K562 (cell line): ENCODE data around the gene CDH8.

Experiments used
- ETV5 ChIP-seq: sonication (generic); formaldehyde crosslinking; IDR thresholded peaks from 2 replicates; pipeline ENCODE4 v1.4.0; 2020; ENCODE audit warnings: low read depth, mild to moderate bottlenecking, missing genetic modification reagents
- MED1 ChIP-seq: sonication (generic); formaldehyde crosslinking; IDR thresholded peaks from 2 replicates; pipeline ENCODE4 v1.8.1; 2023; ENCODE audit warnings: missing genetic modification reagents, borderline replicate concordance
- SRSF7 ChIP-seq: fragments of 200-400 bp; formaldehyde crosslinking; optimal IDR thresholded peaks from 2 replicates; pipeline ENCODE3; 2017; ENCODE audit warnings: mild to moderate bottlenecking, low read depth, low read length
- TEAD4 ChIP-seq, 2 experiments: sonication (generic) in 1 of 2; formaldehyde crosslinking in 1 of 2; IDR thresholded peaks; 2 replicates each; pipeline versions ENCODE4 v1.6.1 to v1.8.0; 2012 to 2022; ENCODE audit warnings: borderline replicate concordance in 1 of 2, inconsistent platforms in 1 of 2, low read length in 1 of 2, mild to moderate bottlenecking in 1 of 2, missing genetic modification reagents in 1 of 2
- TF ChIP-seq, protein P1 (sequence below), 3 experiments: IDR thresholded peaks in 2 of 3; conservative IDR thresholded peaks in 1 of 3; 2 replicates each; pipeline ENCODE4 v1.5.1; 2011 to 2012; ENCODE audit warnings: low read length in 3 of 3, mild to moderate bottlenecking in 3 of 3, control low read depth in 2 of 3, improper control_type of control experiment in 1 of 3, inconsistent platforms in 1 of 3, low read depth in 1 of 3, mixed read lengths in 1 of 3, moderate library complexity in 1 of 3; ENCODE audit not compliant: insufficient read depth in 2 of 3

DNA sequence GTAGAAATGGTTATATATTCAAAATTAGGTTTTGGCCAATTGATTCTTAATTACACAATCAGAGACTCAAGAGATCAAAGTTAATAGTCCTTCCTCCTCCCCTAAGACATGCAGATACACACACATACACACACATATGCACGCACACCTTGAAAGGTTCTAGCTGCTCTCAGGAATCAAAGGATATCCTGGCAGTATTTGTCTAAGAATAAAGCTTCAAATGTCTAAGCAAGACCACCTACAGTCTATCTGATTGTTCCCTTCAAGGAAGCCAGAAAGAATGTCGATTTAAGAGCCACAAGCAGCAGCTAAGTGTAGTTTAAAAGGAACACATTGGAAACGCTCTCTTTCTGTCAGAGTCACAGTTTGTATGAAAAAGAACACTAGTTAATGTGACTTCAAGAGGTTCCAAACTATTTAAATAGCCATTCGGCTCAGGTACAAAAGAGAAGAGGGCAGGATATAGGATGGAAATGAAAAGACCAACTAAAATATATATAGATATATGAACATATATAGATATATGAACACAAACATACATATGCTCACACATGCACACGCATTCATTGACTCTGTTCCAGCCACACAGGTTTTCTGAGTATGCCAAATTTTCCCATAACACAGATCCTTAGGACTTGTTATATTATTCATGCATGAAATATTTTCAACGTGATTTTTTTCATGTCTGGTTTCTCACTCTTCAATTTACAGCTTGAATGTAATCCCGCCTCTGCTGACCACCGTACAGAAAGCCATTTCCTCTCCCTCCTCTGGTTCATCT lies 79.0 kb downstream of the CDH8 start:
- TF ChIP-seq TEAD4 (IDR thresholded peaks at IDR 0.05; ENCODE audit: low read length) = no peak
- no peak for TF ChIP-seq TEAD4 (CRISPR knock-in tag; IDR thresholded peaks at IDR 0.05; ENCODE audit: borderline replicate concordance)
- no peak for TF ChIP-seq ETV5 (CRISPR knock-in tag)
- no peak for TF ChIP-seq MED1 (CRISPR knock-in tag)
- TF ChIP-seq, protein P1, sequence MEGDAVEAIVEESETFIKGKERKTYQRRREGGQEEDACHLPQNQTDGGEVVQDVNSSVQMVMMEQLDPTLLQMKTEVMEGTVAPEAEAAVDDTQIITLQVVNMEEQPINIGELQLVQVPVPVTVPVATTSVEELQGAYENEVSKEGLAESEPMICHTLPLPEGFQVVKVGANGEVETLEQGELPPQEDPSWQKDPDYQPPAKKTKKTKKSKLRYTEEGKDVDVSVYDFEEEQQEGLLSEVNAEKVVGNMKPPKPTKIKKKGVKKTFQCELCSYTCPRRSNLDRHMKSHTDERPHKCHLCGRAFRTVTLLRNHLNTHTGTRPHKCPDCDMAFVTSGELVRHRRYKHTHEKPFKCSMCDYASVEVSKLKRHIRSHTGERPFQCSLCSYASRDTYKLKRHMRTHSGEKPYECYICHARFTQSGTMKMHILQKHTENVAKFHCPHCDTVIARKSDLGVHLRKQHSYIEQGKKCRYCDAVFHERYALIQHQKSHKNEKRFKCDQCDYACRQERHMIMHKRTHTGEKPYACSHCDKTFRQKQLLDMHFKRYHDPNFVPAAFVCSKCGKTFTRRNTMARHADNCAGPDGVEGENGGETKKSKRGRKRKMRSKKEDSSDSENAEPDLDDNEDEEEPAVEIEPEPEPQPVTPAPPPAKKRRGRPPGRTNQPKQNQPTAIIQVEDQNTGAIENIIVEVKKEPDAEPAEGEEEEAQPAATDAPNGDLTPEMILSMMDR (IDR thresholded peaks at IDR 0.05 in 2 of 3, conservative IDR thresholded peaks at IDR 0.05 in 1 of 3; ENCODE audit: insufficient read depth in 2 of 3, low read depth in 1 of 3, low read length in 3 of 3) = no peak
- TF ChIP-seq SRSF7 = no peak
